ENCODE data around the gene RIC8B.

The RIC8B gene

DNA sequence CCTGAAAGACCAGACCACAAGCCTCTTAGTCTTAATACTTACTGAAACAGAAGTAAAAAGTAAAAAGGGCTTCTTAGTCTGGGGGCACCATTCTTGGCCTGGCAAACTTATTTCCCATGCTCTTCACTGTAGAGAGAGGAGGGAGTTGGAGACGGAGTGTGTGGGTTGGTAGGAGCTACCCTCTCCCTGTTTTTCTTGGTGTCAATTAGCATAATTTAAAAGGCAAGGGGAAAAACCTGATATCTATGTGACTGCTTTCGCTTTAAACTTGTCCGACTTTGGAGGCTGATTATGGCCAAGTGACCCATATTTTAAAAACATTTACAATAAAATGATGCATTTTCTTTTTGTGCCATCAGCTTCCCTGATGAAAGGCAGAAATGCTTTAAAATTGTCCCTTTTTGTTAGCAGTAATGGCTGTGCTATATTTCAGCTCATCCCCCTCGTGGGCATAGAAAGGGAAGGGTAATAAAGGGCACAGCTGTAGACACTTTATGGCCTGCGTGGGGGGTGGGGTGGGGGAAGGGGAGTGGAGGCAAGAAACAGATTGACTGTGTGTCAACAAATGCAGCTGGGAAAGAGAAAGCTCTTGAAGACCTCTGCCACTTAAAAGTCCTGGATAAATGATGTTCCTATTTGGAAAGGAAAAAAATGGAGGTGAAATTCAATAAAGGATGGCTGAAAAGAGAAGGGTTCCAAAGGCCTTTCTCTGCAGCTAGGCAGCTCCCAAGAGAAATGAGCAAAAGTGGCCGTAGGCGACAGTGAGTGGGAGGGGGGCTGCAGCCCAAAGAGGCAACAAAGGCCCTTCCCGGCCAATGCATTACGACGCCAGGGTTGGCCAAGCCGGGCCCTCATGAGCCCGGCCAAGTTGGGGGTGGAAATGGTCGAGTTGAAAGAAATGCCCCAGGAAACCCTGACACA is 123.8 kb downstream of the RIC8B start:
- H3K36me3 ChIP-seq (ENCODE audit: control insufficient read depth in 2 of 2, insufficient read depth in 2 of 2, low read length in 2 of 2): no peaks in the 10 kb centered on the region
- no peak overlapping the region for H3K27ac ChIP-seq (ENCODE audit: low read depth in 2 of 2, low read length in 2 of 2)
- no peak overlapping the region for H3K4me3 ChIP-seq (ENCODE audit: low read length in 2 of 2)
- H3K27me3 ChIP-seq (ENCODE audit: control insufficient read depth in 2 of 2, insufficient read depth in 2 of 2, low read length in 2 of 2): no peaks in the 10 kb centered on the region
- peaks cover 4% of the 10 kb centered on the region in 2 donors for H3K4me1 ChIP-seq (ENCODE audit: control insufficient read depth in 2 of 2, insufficient read depth in 2 of 2, low read length in 2 of 2)
- no peak overlapping the region for H3K9ac ChIP-seq (ENCODE audit: low read depth in 1 of 2, low read length in 2 of 2)
- no peaks in the 10 kb centered on the region for H3K9me3 ChIP-seq (ENCODE audit: control insufficient read depth in 2 of 2, low read length in 2 of 2)

DNA sequence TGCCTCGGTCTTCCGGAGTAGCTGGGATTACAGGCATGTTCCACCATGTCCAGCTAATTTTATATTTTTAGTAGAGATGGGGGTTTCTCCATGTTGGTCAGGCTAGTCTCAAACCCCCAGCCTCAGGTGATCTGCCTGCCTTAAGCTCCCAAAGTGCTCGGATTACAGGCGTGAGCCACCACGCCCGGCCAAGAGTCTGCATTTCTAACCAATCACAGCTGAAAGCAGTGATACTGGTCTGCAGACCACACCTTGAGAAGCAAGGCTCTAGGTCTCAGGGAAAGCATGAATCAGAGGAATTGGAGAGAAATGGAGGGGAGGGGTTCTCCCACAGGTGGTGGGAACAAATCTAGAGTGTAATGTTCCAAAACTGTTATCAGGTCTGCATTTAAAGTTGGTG is 126.1 kb downstream of the RIC8B start:
- Histone ChIP-seq H3K9ac (ENCODE audit: low read depth in 1 of 2, low read length in 2 of 2) (no peak overlapping the region), H3K27me3 (ENCODE audit: control insufficient read depth in 2 of 2, insufficient read depth in 2 of 2, low read length in 2 of 2) (no peaks in the 10 kb centered on the region), H3K4me3 (ENCODE audit: low read length in 2 of 2) (no peak overlapping the region), H3K4me1 (ENCODE audit: control insufficient read depth in 2 of 2, insufficient read depth in 2 of 2, low read length in 2 of 2) (peaks cover 4 to 6% of the 10 kb centered on the region in 2 donors), H3K36me3 (ENCODE audit: control insufficient read depth in 2 of 2, insufficient read depth in 2 of 2, low read length in 2 of 2) (no peaks in the 10 kb centered on the region), H3K9me3 (ENCODE audit: control insufficient read depth in 2 of 2, low read length in 2 of 2) (no peaks in the 10 kb centered on the region), H3K27ac (ENCODE audit: low read depth in 2 of 2, low read length in 2 of 2) (no peak overlapping the region)

DNA sequence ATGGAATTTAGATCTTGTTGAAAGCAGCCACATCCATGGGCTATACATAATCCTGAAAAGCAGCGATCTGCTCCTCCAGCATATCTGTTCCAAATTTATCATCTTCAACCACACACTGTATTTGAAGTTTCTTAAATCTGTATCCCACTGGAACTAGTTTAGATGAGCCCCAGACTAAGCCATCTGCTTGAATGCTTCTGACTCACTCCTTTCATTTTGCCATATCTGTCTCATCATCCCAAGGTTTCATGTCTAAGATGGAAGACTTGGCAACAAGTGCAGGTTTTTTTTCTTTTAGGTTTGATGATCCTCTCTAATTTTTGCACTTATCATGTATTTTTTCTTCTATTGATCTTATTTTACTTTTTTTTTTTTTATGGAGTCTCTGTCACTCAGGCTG is 126.8 kb downstream of the RIC8B start:
- no peaks in the 10 kb centered on the region for H3K27me3 ChIP-seq (ENCODE audit: control insufficient read depth in 2 of 2, insufficient read depth in 2 of 2, low read length in 2 of 2)
- H3K4me3 ChIP-seq (ENCODE audit: low read length in 2 of 2): no peak overlapping the region
- H3K4me1 ChIP-seq (ENCODE audit: control insufficient read depth in 2 of 2, insufficient read depth in 2 of 2, low read length in 2 of 2): peaks cover 4 to 6% of the 10 kb centered on the region in 2 donors

DNA sequence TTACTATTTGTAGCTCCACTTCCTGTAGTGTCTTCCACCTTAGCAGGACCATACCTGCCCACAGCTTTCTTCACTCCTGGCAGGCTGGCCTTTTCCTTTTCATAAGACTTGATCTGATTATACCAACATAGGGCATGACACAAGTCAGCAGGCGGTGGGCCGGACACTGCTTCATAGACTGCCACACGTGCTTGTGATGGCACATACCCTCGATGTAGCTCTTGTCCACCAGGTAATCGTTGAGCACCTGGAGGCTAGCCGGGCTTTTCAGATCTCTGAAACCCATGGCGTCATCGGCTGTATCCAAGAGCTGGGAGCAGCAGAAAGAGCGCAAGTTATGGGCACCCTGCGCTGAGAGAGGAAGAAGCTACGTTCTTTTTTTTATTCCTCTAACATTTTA is 127.6 kb downstream of the RIC8B start:
- H3K9ac ChIP-seq (ENCODE audit: low read depth in 1 of 2, low read length in 2 of 2): no peak overlapping the region
- no peaks in the 10 kb centered on the region for H3K9me3 ChIP-seq (ENCODE audit: control insufficient read depth in 2 of 2, low read length in 2 of 2)
- peaks cover 0 to 6% of the 10 kb centered on the region in 2 donors for H3K27me3 ChIP-seq (ENCODE audit: control insufficient read depth in 2 of 2, insufficient read depth in 2 of 2, low read length in 2 of 2)
- H3K4me1 ChIP-seq (ENCODE audit: control insufficient read depth in 2 of 2, insufficient read depth in 2 of 2, low read length in 2 of 2): peaks cover 4 to 6% of the 10 kb centered on the region in 2 donors
- H3K4me3 ChIP-seq (ENCODE audit: low read length in 2 of 2): no peak overlapping the region
- no peak overlapping the region for H3K27ac ChIP-seq (ENCODE audit: low read depth in 2 of 2, low read length in 2 of 2)
- no peaks in the 10 kb centered on the region for H3K36me3 ChIP-seq (ENCODE audit: control insufficient read depth in 2 of 2, insufficient read depth in 2 of 2, low read length in 2 of 2)

More for the DNA sequence above, 126.8 kb downstream of the RIC8B start:
- Histone ChIP-seq H3K9me3 (ENCODE audit: control insufficient read depth in 2 of 2, low read length in 2 of 2) (no peaks in the 10 kb centered on the region), H3K36me3 (ENCODE audit: control insufficient read depth in 2 of 2, insufficient read depth in 2 of 2, low read length in 2 of 2) (no peaks in the 10 kb centered on the region), H3K27ac (ENCODE audit: low read depth in 2 of 2, low read length in 2 of 2) (no peak overlapping the region), H3K9ac (ENCODE audit: low read depth in 1 of 2, low read length in 2 of 2) (no peak overlapping the region)

DNA sequence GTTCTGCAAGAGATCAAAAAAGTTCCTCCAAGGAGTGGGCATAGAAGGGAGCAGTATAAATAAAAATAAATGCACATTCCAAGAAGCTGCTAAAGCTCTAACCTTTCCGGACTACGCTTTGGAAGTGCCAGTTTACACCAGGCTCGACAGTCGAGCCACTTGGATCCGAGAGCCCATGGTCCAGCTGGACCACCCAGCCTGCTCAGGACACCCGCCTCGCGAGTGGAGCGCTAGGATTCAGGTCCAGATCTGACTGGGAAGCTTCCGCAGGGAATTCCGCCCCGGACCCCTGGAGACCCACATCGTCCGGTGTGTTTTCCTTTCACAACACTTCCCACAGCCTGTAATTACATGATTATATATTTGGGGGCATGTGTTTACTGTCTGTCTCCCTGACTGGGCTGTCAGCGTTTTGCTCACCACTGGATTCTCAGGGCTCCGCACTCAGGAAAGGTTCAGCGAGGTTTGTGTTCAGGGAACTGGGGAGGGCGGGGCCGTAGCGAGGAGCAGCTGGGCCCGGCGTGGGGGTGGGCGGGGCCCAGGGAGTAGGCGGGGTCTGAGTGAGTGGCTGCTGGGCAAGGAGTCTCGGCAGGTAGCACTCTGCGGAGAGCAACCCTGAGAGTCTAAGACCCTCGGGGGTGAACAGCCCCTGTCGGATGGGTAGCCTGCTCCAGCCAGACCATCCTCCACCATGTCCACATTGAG is 128.9 kb downstream of the RIC8B start:
- peak overlapping the region; percentile 51 to 58 for H3K9ac ChIP-seq (ENCODE audit: low read depth in 1 of 2, low read length in 2 of 2)
- H3K36me3 ChIP-seq (ENCODE audit: control insufficient read depth in 2 of 2, insufficient read depth in 2 of 2, low read length in 2 of 2): no peaks in the 10 kb centered on the region
- peak overlapping the region; percentile 49 to 68 for H3K4me3 ChIP-seq (ENCODE audit: low read length in 2 of 2)
- H3K9me3 ChIP-seq (ENCODE audit: control insufficient read depth in 2 of 2, low read length in 2 of 2): no peaks in the 10 kb centered on the region
- no peak overlapping the region for H3K27ac ChIP-seq (ENCODE audit: low read depth in 2 of 2, low read length in 2 of 2)
- H3K27me3 ChIP-seq (ENCODE audit: control insufficient read depth in 2 of 2, insufficient read depth in 2 of 2, low read length in 2 of 2): peaks cover 0 to 6% of the 10 kb centered on the region in 2 donors
- H3K4me1 ChIP-seq (ENCODE audit: control insufficient read depth in 2 of 2, insufficient read depth in 2 of 2, low read length in 2 of 2): peaks cover 4 to 6% of the 10 kb centered on the region in 2 donors

DNA sequence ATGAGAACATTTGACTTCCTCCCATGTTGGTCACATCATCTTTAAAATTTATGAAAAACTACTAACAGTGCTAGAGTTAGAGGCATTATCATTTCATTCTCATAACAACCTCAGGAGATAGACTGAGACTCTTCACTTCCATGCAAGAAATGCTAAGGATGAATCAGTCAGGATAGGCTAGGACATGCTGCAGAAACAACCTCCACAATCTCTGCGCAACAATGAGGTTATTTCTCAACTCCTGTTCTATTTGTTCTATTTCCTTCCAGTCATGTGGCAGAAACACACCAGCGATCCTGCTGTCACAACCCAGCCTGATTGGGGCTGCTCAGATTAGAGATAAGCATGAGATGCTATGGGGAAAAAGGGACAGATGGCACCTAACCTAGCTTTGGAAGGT is 132.2 kb downstream of the RIC8B start:
- Histone ChIP-seq H3K27me3 (ENCODE audit: control insufficient read depth in 2 of 2, insufficient read depth in 2 of 2, low read length in 2 of 2) (peaks cover 0 to 6% of the 10 kb centered on the region in 2 donors), H3K27ac (ENCODE audit: low read depth in 2 of 2, low read length in 2 of 2) (no peak overlapping the region)

DNA sequence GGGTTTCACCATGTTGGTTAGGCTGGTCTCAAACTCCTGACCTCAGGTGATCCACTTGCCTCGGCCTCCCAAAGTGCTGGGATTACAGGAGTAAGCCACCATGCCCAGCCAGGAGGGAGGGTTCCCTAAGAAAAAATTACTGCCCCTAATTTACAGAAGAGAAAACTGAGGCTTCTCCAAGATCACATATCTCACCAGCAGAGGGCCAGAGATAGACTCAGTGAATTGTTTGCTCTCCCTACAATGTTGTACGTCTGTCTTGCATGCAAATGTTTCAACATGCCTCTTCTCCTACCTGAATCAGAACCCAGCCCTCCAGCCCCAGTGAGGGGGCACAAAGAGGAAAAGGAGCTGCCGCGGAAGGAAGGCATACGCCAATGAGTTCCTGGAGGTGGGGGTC is 132.9 kb downstream of the RIC8B start:
- H3K4me1 ChIP-seq (ENCODE audit: control insufficient read depth in 2 of 2, insufficient read depth in 2 of 2, low read length in 2 of 2): peaks cover 4 to 6% of the 10 kb centered on the region in 2 donors
- H3K4me3 ChIP-seq (ENCODE audit: low read length in 2 of 2): no peak overlapping the region
- no peak overlapping the region for H3K27ac ChIP-seq (ENCODE audit: low read depth in 2 of 2, low read length in 2 of 2)
- H3K27me3 ChIP-seq (ENCODE audit: control insufficient read depth in 2 of 2, insufficient read depth in 2 of 2, low read length in 2 of 2): peaks cover 0 to 6% of the 10 kb centered on the region in 2 donors
- H3K36me3 ChIP-seq (ENCODE audit: control insufficient read depth in 2 of 2, insufficient read depth in 2 of 2, low read length in 2 of 2): no peaks in the 10 kb centered on the region
- no peaks in the 10 kb centered on the region for H3K9me3 ChIP-seq (ENCODE audit: control insufficient read depth in 2 of 2, low read length in 2 of 2)
- no peak overlapping the region for H3K9ac ChIP-seq (ENCODE audit: low read depth in 1 of 2, low read length in 2 of 2)

More for the DNA sequence above, 132.2 kb downstream of the RIC8B start:
- H3K36me3 ChIP-seq (ENCODE audit: control insufficient read depth in 2 of 2, insufficient read depth in 2 of 2, low read length in 2 of 2): no peaks in the 10 kb centered on the region
- no peaks in the 10 kb centered on the region for H3K9me3 ChIP-seq (ENCODE audit: control insufficient read depth in 2 of 2, low read length in 2 of 2)
- peaks cover 4 to 6% of the 10 kb centered on the region in 2 donors for H3K4me1 ChIP-seq (ENCODE audit: control insufficient read depth in 2 of 2, insufficient read depth in 2 of 2, low read length in 2 of 2)
- no peak overlapping the region for H3K4me3 ChIP-seq (ENCODE audit: low read length in 2 of 2)
- H3K9ac ChIP-seq (ENCODE audit: low read depth in 1 of 2, low read length in 2 of 2): no peak overlapping the region

DNA sequence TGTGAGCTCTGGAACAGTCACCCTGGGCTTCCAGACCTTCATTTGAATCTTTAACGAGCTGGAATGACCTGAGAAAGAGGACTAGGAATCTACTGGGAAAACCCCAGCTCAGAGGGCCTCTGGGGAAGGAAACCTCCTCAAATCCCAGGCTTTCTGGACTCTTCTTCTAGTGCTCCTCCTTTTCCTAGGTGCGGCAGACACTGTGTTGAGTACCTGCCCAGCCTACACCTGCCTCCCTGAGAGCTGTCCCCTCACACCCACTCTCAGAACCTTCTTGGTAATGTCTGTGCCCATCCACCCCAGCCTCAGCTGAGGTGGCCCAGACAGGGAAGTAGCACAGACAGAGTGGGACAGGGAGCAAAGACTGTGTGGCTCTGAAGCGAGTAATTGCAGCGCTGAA is 133.4 kb downstream of the RIC8B start:
- no peak overlapping the region for H3K4me3 ChIP-seq (ENCODE audit: low read length in 2 of 2)
- no peak overlapping the region for H3K27ac ChIP-seq (ENCODE audit: low read depth in 2 of 2, low read length in 2 of 2)

DNA sequence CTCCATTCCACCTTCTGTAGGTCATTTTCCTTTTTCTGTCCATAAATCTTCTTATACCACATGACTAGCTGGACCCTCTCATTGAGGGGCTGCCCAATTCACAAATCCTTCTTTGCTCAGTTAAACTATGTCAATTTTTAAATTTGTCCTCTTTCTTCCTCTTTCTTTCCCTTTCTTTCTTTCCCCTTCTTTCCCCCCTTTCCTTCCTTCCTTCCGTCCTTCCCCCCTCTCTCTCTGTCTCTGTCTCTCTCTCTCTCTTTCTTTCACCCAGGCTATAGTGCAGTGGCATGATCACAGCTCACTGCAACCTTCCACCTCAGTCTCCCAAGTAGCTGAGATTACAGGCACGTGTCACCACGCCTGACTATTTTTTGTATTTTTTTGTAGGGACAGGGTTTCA is 134.1 kb downstream of the RIC8B start:
- Histone ChIP-seq H3K27me3 (ENCODE audit: control insufficient read depth in 2 of 2, insufficient read depth in 2 of 2, low read length in 2 of 2) (peaks cover 0 to 6% of the 10 kb centered on the region in 2 donors), H3K27ac (ENCODE audit: low read depth in 2 of 2, low read length in 2 of 2) (no peak overlapping the region), H3K4me1 (ENCODE audit: control insufficient read depth in 2 of 2, insufficient read depth in 2 of 2, low read length in 2 of 2) (no peaks in the 10 kb centered on the region), H3K9ac (ENCODE audit: low read depth in 1 of 2, low read length in 2 of 2) (no peak overlapping the region), H3K4me3 (ENCODE audit: low read length in 2 of 2) (no peak overlapping the region), H3K9me3 (ENCODE audit: control insufficient read depth in 2 of 2, low read length in 2 of 2) (no peaks in the 10 kb centered on the region), H3K36me3 (ENCODE audit: control insufficient read depth in 2 of 2, insufficient read depth in 2 of 2, low read length in 2 of 2) (no peaks in the 10 kb centered on the region)

More for the DNA sequence above, 133.4 kb downstream of the RIC8B start:
- Histone ChIP-seq H3K36me3 (ENCODE audit: control insufficient read depth in 2 of 2, insufficient read depth in 2 of 2, low read length in 2 of 2) (no peaks in the 10 kb centered on the region), H3K27me3 (ENCODE audit: control insufficient read depth in 2 of 2, insufficient read depth in 2 of 2, low read length in 2 of 2) (peaks cover 0 to 6% of the 10 kb centered on the region in 2 donors), H3K4me1 (ENCODE audit: control insufficient read depth in 2 of 2, insufficient read depth in 2 of 2, low read length in 2 of 2) (peaks cover 4% of the 10 kb centered on the region in 2 donors), H3K9me3 (ENCODE audit: control insufficient read depth in 2 of 2, low read length in 2 of 2) (no peaks in the 10 kb centered on the region), H3K9ac (ENCODE audit: low read depth in 1 of 2, low read length in 2 of 2) (no peak overlapping the region)

DNA sequence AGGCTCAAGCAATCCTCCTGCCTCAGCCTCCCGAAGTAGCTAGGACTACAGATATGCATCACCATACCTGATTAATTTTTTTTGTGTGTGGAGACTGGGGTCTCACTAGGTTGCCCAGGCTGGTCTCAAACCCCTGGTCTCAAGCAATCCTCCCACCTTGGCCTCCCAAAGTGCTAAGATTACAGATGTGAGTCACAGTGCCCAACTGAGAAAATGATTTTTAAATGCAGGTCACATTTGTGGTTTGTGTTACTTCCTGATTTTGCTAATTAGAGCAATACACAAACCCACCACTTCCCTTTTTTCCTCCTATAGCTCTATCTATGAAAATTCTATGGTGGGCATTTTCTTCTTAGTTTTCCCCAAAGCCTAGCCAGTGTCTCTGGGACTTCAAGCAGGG is 135.7 kb downstream of the RIC8B start:
- Histone ChIP-seq H3K4me3 (ENCODE audit: low read length in 2 of 2) (no peak overlapping the region), H3K9ac (ENCODE audit: low read depth in 1 of 2, low read length in 2 of 2) (no peak overlapping the region), H3K4me1 (ENCODE audit: control insufficient read depth in 2 of 2, insufficient read depth in 2 of 2, low read length in 2 of 2) (no peaks in the 10 kb centered on the region), H3K9me3 (ENCODE audit: control insufficient read depth in 2 of 2, low read length in 2 of 2) (no peaks in the 10 kb centered on the region), H3K36me3 (ENCODE audit: control insufficient read depth in 2 of 2, insufficient read depth in 2 of 2, low read length in 2 of 2) (no peaks in the 10 kb centered on the region), H3K27ac (ENCODE audit: low read depth in 2 of 2, low read length in 2 of 2) (no peak overlapping the region), H3K27me3 (ENCODE audit: control insufficient read depth in 2 of 2, insufficient read depth in 2 of 2, low read length in 2 of 2) (peaks cover 0 to 6% of the 10 kb centered on the region in 2 donors)
